Muscle layer of colon (tissue), 2 donors: ENCODE results near the gene IFITM10.
"Not testable (repeated sequence)": the region's sequence is repeated elsewhere in the genome, so short reads cannot be mapped to it uniquely, and the experiment has no call there.

ENCODE experiments used
- H3K27ac ChIP-seq: one replicate; pipeline ENCODE4 v1.7.0; 2013; ENCODE audit warnings: low read depth, mild to moderate bottlenecking, low read length, moderate library complexity
- H3K27me3 ChIP-seq, 2 donors: one replicate each; pipeline ENCODE4 v1.7.0; 2013; ENCODE audit warnings: low read length in 2 of 2, mild to moderate bottlenecking in 2 of 2; ENCODE audit not compliant: insufficient read depth in 2 of 2, control insufficient read depth in 1 of 2
- H3K36me3 ChIP-seq: one replicate; pipeline ENCODE4 v1.7.0; 2013; ENCODE audit warnings: mild to moderate bottlenecking, low read length; ENCODE audit not compliant: insufficient read depth
- H3K4me1 ChIP-seq: one replicate; pipeline ENCODE4 v1.7.0; 2013; ENCODE audit warnings: mild to moderate bottlenecking, low read length; ENCODE audit not compliant: insufficient read depth
- H3K4me3 ChIP-seq, 2 donors: one replicate each; pipeline ENCODE4 v1.7.0; 2013; ENCODE audit warnings: low read length in 2 of 2, low read depth in 1 of 2, mild to moderate bottlenecking in 1 of 2, moderate library complexity in 1 of 2
- H3K9ac ChIP-seq: one replicate; pipeline ENCODE4 v1.7.0; 2013; ENCODE audit warnings: low read length
- H3K9me3 ChIP-seq: one replicate; pipeline ENCODE4 v1.7.0; 2013; ENCODE audit warnings: mild to moderate bottlenecking, low read length
- donor health status: abdominal sarcoma.
- donor health status: Adenocarcinoma of cecum.

Gene IFITM10

DNA sequence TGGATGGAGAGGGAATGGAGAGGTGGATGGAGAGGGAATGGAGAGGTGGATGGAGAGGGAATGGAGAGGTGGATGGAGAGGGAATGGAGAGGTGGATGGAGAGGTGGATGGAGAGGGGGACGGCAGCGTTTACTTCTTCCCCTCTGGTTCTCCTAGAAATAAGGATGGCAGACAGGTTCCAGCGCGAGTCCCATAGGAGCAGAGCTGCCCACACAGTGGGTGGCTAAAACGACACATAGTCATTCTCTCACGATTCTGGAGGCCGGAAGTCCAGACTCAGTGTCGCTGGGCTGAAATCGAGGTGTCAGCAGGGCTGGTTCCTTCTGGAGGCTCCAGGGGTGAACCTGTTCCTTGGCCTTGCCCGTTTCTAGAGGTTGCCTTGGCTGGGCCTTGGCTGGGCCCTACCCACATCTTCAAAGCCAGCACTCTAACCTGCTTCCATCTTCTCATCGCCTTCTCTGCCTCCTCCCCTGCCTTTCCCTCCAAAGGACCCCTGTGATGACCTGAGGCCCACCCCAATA lies 26.0 kb upstream of the IFITM10 start:
- Histone ChIP-seq H3K9ac (no peak overlapping the region), H3K4me3 (no peak overlapping the region), H3K4me1 (peaks cover 8% of the 10 kb centered on the region), H3K27ac (no peak overlapping the region), H3K27me3 (no peaks in the 10 kb centered on the region), H3K36me3 (no peaks in the 10 kb centered on the region), H3K9me3 (no peaks in the 10 kb centered on the region)

DNA sequence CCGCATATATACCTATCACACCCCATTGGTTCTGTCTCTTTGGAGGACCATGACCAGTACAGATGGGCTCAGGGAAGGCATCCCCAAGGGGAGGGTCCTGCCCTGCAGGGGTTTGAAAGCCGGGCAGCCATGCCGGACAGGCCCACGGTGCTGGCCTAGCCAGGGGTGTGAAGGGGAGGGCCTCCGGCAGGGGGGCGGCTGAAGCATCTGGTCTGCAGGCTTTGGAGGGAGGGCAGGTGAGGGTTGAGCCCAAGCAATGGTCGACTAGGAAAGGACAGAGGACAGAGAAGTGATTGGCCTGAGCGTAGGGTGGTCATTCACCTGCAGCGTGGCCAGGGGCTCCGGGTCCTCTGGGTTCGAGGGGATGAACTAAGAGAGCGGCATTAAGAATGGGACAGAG lies 24.5 kb upstream of the IFITM10 start:
- Histone ChIP-seq H3K4me1 (peaks cover 8% of the 10 kb centered on the region), H3K27me3 (no peaks in the 10 kb centered on the region), H3K9ac (no peak overlapping the region), H3K9me3 (no peaks in the 10 kb centered on the region), H3K36me3 (no peaks in the 10 kb centered on the region), H3K4me3 (no peak overlapping the region), H3K27ac (no peak overlapping the region)

DNA sequence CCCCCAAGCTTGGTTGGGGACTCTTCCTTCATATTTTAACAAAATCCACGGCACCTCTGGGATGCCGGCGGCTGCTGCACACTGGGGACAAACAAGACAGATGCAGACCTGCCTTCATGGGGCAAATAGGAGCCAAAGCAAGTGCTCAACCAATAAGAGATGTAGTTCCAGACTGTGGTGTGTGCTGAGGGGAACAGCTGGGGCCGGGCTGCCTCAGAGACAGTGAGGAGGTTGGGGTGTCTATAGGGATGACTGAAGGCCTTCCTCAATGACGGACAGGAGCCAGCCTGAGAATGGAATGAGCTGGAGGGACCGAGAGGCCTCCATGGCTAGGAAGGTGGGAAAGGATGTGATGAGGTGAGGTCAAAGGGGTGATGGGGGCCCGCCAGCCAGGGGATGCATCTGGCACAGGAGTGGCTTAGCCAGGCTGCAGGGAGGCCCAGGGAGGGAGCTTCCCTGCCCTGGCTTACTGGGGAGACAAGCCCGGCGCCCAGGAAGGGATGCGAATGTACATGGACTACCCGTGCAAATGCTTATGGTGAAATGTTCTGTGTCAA lies 23.7 kb upstream of the IFITM10 start:
- Histone ChIP-seq H3K9me3 (no peaks in the 10 kb centered on the region), H3K36me3 (no peaks in the 10 kb centered on the region), H3K4me3 (no peak overlapping the region), H3K9ac (no peak overlapping the region), H3K4me1 (peaks cover 8% of the 10 kb centered on the region), H3K27ac (no peak overlapping the region), H3K27me3 (no peaks in the 10 kb centered on the region)

DNA sequence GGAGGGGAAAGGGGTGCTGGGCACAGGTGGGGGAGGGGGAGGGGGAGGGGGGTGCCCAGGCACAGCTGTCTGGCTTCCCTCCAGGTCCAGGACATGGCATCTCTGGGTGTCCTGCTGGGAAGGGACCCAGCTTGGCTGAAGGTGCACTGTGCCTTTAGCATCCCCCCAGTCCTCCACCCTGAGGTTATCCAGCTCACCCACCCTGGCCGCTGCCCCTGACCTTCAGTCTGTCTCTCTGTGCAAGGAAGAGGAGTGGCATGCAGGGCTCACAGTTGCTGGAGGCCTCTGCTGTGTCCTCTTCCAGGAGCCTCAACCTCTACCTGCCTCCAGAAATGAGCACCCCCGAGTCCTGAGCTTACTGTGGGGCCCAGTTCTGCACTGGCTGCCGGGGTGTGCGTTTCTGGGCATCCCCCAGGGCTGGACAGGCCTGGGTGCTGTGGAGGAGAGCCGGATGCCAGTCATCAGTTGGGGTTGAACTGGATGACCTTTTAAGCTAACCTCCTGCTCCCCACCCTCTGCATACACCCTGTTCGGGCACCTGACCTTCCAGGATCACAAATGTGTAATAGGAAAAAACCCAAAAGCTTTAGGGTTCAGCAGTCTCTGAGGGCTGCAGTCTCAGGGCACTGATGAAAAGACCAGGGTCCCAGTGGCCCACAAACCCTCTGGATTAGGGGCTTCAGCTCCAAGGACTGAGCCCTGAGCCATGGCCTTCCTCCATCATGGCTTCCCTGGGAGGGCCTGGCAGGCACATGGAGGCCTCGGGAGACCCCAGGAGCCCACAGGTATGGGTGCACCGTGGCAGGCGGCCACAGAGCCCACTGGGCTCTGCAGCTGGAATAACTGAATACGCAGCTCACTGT lies 23.0 kb upstream of the IFITM10 start:
- H3K36me3 ChIP-seq = no peaks in the 10 kb centered on the region
- H3K27me3 ChIP-seq = no peaks in the 10 kb centered on the region
- H3K4me3 ChIP-seq = no peak overlapping the region
- H3K4me1 ChIP-seq = peaks cover 8% of the 10 kb centered on the region
- no peak overlapping the region for H3K27ac ChIP-seq
- H3K9me3 ChIP-seq = no peaks in the 10 kb centered on the region
- no peak overlapping the region for H3K9ac ChIP-seq

DNA sequence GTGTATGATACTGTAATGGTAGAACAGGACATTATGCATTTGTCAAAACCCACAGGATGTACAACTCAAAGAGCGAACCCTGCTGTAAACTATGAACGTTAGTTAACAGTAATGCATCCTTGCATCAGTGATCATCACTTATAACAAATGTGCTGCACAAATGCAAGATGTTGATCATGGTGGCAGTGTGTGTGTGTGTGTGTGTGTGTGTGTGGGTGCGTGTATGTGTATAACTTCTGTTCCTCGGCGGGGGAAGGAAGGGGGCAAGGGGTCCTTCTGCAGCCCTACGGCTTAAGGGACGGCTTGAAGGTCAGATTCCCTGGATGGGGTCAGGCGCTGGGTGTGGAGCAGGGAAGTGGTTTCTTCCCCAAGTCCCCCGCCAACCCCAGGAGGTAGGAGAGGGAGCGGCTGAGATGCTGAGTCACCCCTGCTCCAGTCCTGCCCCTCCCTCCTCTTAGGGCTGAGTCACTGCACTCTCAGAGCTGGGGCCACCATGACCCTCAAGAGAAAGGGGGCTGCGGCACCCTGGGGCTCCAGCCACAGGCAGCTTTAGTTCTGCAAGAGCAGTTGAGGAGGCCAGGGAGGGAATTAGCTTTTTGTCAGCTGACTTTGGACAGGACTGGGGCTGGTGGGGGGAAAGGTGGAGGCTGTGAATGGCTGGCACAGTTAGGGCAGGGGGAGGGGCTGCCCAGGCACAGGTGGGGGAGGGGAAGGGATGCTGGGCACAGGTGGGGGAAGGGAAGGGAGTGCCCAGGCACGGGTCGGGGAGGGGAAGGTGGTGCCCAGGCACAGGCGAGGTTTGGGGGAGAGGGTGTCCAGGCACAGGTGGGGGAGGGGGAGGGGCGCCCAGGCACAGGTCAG lies 22.1 kb upstream of the IFITM10 start:
- H3K27ac ChIP-seq = no peak overlapping the region
- H3K4me3 ChIP-seq = no peak overlapping the region
- no peaks in the 10 kb centered on the region for H3K9me3 ChIP-seq
- H3K9ac ChIP-seq = no peak overlapping the region
- peaks cover 8% of the 10 kb centered on the region for H3K4me1 ChIP-seq
- no peaks in the 10 kb centered on the region for H3K36me3 ChIP-seq
- no peaks in the 10 kb centered on the region for H3K27me3 ChIP-seq

DNA sequence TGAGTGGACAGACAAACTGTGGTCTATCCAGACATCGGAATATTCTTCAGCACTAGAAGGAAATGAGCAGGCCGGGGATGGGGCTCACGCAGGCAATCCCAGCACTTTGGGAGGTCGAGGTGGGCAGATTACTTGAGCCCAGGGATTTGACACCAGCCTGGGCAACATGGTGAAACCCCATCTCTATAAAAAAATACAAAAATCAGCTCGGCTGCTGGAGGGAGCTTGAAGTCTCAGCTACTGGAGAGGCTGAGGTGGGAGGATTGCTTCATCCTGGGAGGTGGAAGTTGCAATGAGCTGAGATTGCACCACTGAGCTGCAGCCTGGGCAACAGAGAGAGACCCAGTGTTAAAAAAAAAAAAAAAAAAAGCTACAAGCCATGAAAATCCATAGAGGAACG lies 21.3 kb upstream of the IFITM10 start:
- no peaks in the 10 kb centered on the region for H3K9me3 ChIP-seq
- no peaks in the 10 kb centered on the region for H3K27me3 ChIP-seq
- no peaks in the 10 kb centered on the region for H3K36me3 ChIP-seq
- peaks cover 8% of the 10 kb centered on the region for H3K4me1 ChIP-seq
- no peak overlapping the region for H3K4me3 ChIP-seq
- H3K9ac ChIP-seq = no peak overlapping the region
- no peak overlapping the region for H3K27ac ChIP-seq

DNA sequence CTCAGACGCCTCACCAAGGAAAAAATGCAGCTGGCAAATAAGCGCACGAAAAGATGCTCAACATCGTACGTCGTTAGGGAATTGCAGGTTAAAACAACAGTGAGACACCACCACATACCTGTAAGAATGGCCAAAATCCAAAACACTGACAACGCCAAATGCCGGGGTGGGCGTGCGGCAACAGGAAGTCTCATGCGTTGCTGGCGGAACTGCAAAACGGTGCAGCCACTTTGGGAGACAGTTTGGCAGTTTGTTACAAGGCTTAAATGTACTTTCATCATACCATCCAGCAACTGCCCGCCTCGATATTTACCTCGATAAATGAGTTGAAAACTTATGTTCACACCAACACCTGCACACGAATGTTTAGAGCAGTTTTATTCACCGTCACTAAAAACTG lies 20.9 kb upstream of the IFITM10 start:
- Histone ChIP-seq H3K27ac (no peak overlapping the region), H3K4me3 (no peak overlapping the region), H3K27me3 (no peaks in the 10 kb centered on the region)

DNA sequence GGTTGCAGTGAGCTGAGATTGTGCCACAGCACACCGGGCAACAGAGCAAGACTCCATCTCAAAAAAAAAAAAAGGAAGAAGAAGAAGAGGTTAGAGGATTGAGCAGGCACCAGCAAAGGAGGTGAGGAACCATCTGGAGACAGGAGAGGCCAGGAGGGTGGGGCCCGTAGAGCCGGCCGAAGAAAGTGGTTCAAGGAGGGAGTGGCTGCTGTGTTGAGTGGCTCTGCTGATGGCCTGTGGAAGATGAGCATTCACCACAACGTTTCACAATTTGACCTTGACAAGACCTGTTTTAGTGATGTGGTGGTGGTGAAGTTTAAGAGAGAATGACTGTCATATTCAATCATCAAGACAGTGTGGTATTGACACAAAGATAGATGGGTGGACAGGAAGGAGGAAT lies 20.1 kb upstream of the IFITM10 start:
- Histone ChIP-seq H3K9ac (no peak overlapping the region), H3K9me3 (no peaks in the 10 kb centered on the region), H3K27ac (no peak overlapping the region), H3K4me1 (peaks cover 8% of the 10 kb centered on the region), H3K4me3 (no peak overlapping the region), H3K36me3 (no peaks in the 10 kb centered on the region), H3K27me3 (no peaks in the 10 kb centered on the region)

More for the DNA sequence above, 20.9 kb upstream of the IFITM10 start:
- Histone ChIP-seq H3K4me1 (peaks cover 8% of the 10 kb centered on the region), H3K36me3 (no peaks in the 10 kb centered on the region), H3K9me3 (no peaks in the 10 kb centered on the region), H3K9ac (no peak overlapping the region)

DNA sequence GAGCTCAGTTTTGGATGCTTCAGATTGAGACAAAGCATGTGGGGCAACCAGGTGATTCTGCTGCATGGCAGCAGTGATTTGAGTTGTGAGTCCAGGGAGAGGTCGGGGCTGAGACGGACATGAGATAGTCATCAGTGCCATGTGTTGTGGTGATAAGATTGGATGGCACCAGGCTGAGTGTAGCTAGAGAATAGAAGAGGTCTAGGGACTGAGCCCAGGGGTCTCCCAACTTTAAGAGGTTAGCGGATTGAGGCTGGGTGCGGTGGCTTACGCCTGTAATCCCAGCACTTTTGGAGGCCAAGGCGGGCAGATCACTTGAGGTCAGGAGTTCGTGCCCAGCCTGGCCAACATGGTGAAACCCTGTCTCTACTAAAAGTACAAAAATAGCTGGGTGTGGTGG lies 19.7 kb upstream of the IFITM10 start:
- Histone ChIP-seq H3K27me3 (no peaks in the 10 kb centered on the region), H3K36me3 (no peaks in the 10 kb centered on the region), H3K4me1 (peaks cover 8% of the 10 kb centered on the region), H3K9me3 (no peaks in the 10 kb centered on the region), H3K4me3 (no peak overlapping the region), H3K27ac (no peak overlapping the region), H3K9ac (no peak overlapping the region)

DNA sequence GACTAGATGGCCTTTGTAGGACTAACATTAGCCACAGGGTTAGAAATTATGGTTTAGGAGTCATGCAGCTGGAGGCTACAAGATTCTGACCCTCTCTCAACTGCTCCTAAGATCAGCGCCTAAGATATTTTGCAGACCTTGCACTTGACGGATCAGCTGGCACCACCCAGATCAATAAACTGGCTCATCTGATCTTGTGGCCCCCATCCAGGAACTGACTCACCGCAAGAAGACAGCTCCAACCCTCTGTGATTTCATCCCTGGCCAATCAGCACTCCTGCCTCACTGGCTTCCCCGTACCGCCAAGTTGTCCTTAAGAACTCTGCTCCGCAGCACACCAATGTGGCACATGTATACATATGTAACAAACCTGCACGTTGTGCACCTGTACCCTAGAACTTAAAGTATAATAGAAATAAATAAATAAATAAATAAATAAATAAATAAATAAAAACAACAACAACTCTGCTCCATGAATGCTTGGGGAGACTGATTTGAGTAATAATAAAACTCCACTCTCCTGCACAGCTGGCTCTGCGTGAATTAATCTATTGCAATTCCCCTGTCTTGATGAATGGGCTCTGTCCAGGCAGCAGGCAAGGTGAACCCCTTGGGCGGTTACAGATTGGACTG lies 19.0 kb upstream of the IFITM10 start:
- H3K27me3 ChIP-seq, H3K4me3 ChIP-seq, H3K9ac ChIP-seq, H3K27ac ChIP-seq, H3K4me1 ChIP-seq, H3K9me3 ChIP-seq, H3K36me3 ChIP-seq: not testable (repeated sequence)

DNA sequence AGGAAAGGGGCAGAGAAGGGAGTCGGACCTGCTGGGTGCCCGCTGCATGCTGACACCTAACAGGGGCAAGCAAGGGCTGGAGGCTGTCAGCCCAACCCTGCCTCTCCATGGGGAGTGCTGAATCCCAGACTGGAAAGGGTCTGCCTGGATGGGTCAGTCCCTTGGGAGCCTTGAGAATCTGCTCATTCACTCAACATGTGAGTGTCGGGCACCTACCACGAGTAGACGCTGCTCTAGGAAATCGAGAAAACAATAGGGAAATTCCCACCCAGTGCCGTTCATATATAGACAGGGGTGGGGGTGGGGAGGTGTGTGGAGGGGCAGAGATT lies 17.7 kb upstream of the IFITM10 start:
- H3K36me3 ChIP-seq = no peaks in the 10 kb centered on the region
- H3K27me3 ChIP-seq = no peaks in the 10 kb centered on the region
- no peaks in the 10 kb centered on the region for H3K9me3 ChIP-seq
- H3K9ac ChIP-seq = no peak overlapping the region
- H3K4me1 ChIP-seq = peaks cover 8% of the 10 kb centered on the region
- no peak overlapping the region for H3K27ac ChIP-seq
- no peak overlapping the region for H3K4me3 ChIP-seq
